ENCODE results near the gene MBOAT7.

The MBOAT7 gene

GRCh38 chr19:54164369-54165068 is 24.9 kb downstream of the MBOAT7 start:
- DNase-seq (ENCODE audit: low read depth, low spot score) = no peak

GRCh38 chr19:54162884-54163283 is 26.5 kb downstream of the MBOAT7 start:
- DNase-seq (ENCODE audit: low read depth, low spot score) = no peak

GRCh38 chr19:54162241-54162805 is 27.1 kb downstream of the MBOAT7 start:
- DNase-seq (ENCODE audit: low read depth, low spot score) = no peak

GRCh38 chr19:54160854-54161253 is 28.5 kb downstream of the MBOAT7 start:
- no peak for DNase-seq (ENCODE audit: low read depth, low spot score)

- DNase-seq (ENCODE audit: low read depth, low spot score) = no peak
Measured at GRCh38 chr19:54160182-54160811, 29.1 kb downstream of the MBOAT7 start.

GRCh38 chr19:54159352-54160181 is 29.8 kb downstream of the MBOAT7 start, which contains the start of gene LENG1:
Gene LENG1 (minus strand): TSS chr19:54159721. CDS start chr19:54159695, 26 bp downstream.
- DNase-seq (ENCODE audit: low read depth, low spot score) = peak; percentile 100

- DNase-seq (ENCODE audit: low read depth, low spot score) = no peak
Measured at GRCh38 chr19:54158812-54159351, 30.5 kb downstream of the MBOAT7 start.

GRCh38 chr19:54156953-54157352 is 32.4 kb downstream of the MBOAT7 start:
- no peak for DNase-seq (ENCODE audit: low read depth, low spot score)

- no peak for DNase-seq (ENCODE audit: low read depth, low spot score)
Measured at GRCh38 chr19:54156490-54156889, 32.9 kb downstream of the MBOAT7 start.

- DNase-seq (ENCODE audit: low read depth, low spot score) = no peak
Measured at GRCh38 chr19:54155694-54156093, 33.7 kb downstream of the MBOAT7 start.

GRCh38 chr19:54154603-54155345 is 34.6 kb downstream of the MBOAT7 start:
- DNase-seq (ENCODE audit: low read depth, low spot score) = no peak

GRCh38 chr19:54153731-54154326 is 35.6 kb downstream of the MBOAT7 start:
- DNase-seq (ENCODE audit: low read depth, low spot score) = no peak

- no peak for DNase-seq (ENCODE audit: low read depth, low spot score)
Measured at GRCh38 chr19:54152878-54153524, 36.4 kb downstream of the MBOAT7 start.

- DNase-seq (ENCODE audit: low read depth, low spot score) = no peak
Measured at GRCh38 chr19:54152267-54152666, 37.1 kb downstream of the MBOAT7 start.

- DNase-seq (ENCODE audit: low read depth, low spot score) = no peak
Measured at GRCh38 chr19:54151362-54152035, 37.9 kb downstream of the MBOAT7 start.

GRCh38 chr19:54149021-54149812 is 40.2 kb downstream of the MBOAT7 start:
- no peak for DNase-seq (ENCODE audit: low read depth, low spot score)

GRCh38 chr19:54148158-54148557 is 41.2 kb downstream of the MBOAT7 start:
- DNase-seq (ENCODE audit: low read depth, low spot score) = no peak

GRCh38 chr19:54147676-54148075 is 41.7 kb downstream of the MBOAT7 start:
- no peak for DNase-seq (ENCODE audit: low read depth, low spot score)
